Measurements from ENCODE around the gene FOXK1. TPM values are rescaled to one million over a fixed set of nuclear protein-coding genes. Genes with fewer than 3 reads are reported as not detected.

Gene FOXK1
- total RNA-seq, 1 experiment from 2014 or later = 50.8 TPM

DNA sequence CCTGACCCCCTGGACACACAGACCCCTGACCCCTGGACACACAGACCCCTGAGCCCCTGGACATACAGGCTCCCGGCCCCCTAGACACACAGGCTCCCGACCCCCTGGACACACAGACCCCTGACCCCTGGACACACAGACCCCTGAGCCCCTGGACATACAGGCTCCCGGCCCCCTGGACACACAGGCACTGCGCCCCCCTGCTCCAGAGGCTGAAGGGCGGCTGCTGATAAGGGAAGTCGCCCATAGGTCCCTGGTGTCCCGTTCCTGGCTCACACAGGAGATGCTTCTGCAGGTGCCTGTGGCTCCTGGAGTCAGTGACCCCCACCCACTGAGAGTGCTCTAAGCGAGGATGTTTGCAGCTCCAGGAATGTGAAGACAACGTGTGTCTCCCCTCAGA lies 89.6 kb downstream of the FOXK1 start:
- ChIA-PET CTCF (no interaction called here), POLR2A (no interaction called here)
- no peaks in the 10 kb centered on the region for H3K36me3 ChIP-seq (ENCODE audit: control insufficient read depth, insufficient read depth, low read length)
- TF ChIP-seq, protein P1, sequence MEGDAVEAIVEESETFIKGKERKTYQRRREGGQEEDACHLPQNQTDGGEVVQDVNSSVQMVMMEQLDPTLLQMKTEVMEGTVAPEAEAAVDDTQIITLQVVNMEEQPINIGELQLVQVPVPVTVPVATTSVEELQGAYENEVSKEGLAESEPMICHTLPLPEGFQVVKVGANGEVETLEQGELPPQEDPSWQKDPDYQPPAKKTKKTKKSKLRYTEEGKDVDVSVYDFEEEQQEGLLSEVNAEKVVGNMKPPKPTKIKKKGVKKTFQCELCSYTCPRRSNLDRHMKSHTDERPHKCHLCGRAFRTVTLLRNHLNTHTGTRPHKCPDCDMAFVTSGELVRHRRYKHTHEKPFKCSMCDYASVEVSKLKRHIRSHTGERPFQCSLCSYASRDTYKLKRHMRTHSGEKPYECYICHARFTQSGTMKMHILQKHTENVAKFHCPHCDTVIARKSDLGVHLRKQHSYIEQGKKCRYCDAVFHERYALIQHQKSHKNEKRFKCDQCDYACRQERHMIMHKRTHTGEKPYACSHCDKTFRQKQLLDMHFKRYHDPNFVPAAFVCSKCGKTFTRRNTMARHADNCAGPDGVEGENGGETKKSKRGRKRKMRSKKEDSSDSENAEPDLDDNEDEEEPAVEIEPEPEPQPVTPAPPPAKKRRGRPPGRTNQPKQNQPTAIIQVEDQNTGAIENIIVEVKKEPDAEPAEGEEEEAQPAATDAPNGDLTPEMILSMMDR (IDR thresholded peaks at IDR 0.05; ENCODE audit: insufficient read depth in 1 of 2, low read depth in 1 of 2, low read length in 1 of 2, severe bottlenecking in 1 of 2, unreplicated experiment in 1 of 2) = no peak
- H3K27me3 ChIP-seq (replicated peaks; ENCODE audit: control insufficient read depth, insufficient read depth, low read length) = no peaks in the 10 kb centered on the region
- no peak overlapping the region for H3K4me3 Mint-ChIP-seq (ENCODE audit: unreplicated experiment)
- no TSS peak for BruUV-seq (replicated peaks)
- peaks cover 13% of the 10 kb centered on the region for H3K4me1 Mint-ChIP-seq (ENCODE audit: low read depth, unreplicated experiment)
- 0 out of 2 replicates have a peak, but pooled peaks cover 11% of the 10 kb centered on the region for H3K4me1 ChIP-seq
- peaks cover 29% of the 10 kb centered on the region for H3K36me3 Mint-ChIP-seq (ENCODE audit: insufficient read depth, unreplicated experiment)
- intact Hi-C loops (cut with micrococcal nuclease; ENCODE audit: unreplicated experiment) = no loop called here
- H3K27me3 Mint-ChIP-seq (ENCODE audit: insufficient read depth, unreplicated experiment) = no peaks in the 10 kb centered on the region
- no peak for DNase-seq
- no peaks in the 10 kb centered on the region for H3K9me3 Mint-ChIP-seq (ENCODE audit: unreplicated experiment)
- H3K4me3 ChIP-seq (ENCODE audit: low read depth, low read length) = no peak overlapping the region
- no peak overlapping the region for H3K27ac Mint-ChIP-seq (ENCODE audit: unreplicated experiment)
- no peaks in the 10 kb centered on the region for H3K9me3 ChIP-seq

DNA sequence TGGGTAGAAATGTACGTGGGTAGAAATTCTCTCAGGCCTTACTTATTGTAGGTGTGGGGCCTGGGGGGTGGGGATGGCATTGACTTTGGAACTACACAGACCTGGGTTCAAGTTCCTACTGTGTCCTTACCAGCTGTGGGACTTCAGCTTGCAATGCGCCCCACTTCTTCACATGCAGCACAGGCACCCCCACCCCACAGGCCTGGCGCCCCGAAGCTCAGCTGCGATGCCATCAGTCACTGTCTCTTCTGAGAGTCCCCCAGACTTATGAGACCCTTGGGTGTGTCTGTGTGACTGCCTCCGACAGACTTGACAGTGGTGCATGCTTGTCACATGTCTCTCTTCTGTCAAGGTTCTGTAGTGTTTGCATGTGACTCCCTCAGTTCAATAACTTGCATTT lies 90.2 kb downstream of the FOXK1 start:
- H3K27me3 Mint-ChIP-seq (ENCODE audit: insufficient read depth, unreplicated experiment) = no peaks in the 10 kb centered on the region

DNA sequence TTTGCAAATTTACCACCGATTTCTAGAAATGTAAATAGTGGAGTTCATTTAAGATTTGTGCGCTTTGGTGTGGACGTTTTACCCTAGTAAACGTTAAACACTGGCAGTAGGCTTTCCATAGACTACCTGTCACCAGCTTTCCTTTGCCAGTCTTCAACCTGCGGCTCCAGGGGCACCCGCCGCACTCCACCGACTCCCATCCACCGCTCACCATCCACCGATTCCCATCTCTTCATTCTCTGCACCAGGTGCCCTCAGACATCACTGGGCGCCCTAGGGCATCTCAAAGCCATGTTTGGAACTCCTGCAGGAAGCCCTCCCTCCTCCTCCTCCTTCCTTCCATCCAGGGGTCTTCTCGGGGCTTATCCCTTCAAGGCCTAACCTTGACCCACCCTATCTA lies 91.9 kb downstream of the FOXK1 start:
- POLR2A ChIA-PET = no interaction called here
- BruUV-seq (replicated peaks) = no TSS peak
- H3K36me3 Mint-ChIP-seq (ENCODE audit: insufficient read depth, unreplicated experiment) = peaks cover 33% of the 10 kb centered on the region
- H3K4me1 ChIP-seq = 0 out of 2 replicates have a peak, but pooled peaks cover 11% of the 10 kb centered on the region
- H3K4me3 Mint-ChIP-seq (ENCODE audit: unreplicated experiment) = peak overlapping the region; percentile 93
- peaks cover 13% of the 10 kb centered on the region for H3K4me1 Mint-ChIP-seq (ENCODE audit: low read depth, unreplicated experiment)
- DNase-seq = no peak
- TF ChIP-seq, protein P1 (IDR thresholded peaks at IDR 0.05; ENCODE audit: insufficient read depth in 1 of 2, low read depth in 1 of 2, low read length in 1 of 2, severe bottlenecking in 1 of 2, unreplicated experiment in 1 of 2) = no peak
- no peaks in the 10 kb centered on the region for H3K9me3 Mint-ChIP-seq (ENCODE audit: unreplicated experiment)
- H3K27me3 Mint-ChIP-seq (ENCODE audit: insufficient read depth, unreplicated experiment) = no peaks in the 10 kb centered on the region
- no peaks in the 10 kb centered on the region for H3K36me3 ChIP-seq (ENCODE audit: control insufficient read depth, insufficient read depth, low read length)
- no peaks in the 10 kb centered on the region for H3K9me3 ChIP-seq
- H3K4me3 ChIP-seq (ENCODE audit: low read depth, low read length) = no peak overlapping the region; the same call in 1 of the 2 replicates
- no peaks in the 10 kb centered on the region for H3K27me3 ChIP-seq (replicated peaks; ENCODE audit: control insufficient read depth, insufficient read depth, low read length)
- CTCF ChIA-PET = no interaction called here
- intact Hi-C loops (cut with micrococcal nuclease; ENCODE audit: unreplicated experiment) = no loop called here
- peak overlapping the region; percentile 97 for H3K27ac Mint-ChIP-seq (ENCODE audit: unreplicated experiment)

More for the DNA sequence above, 90.2 kb downstream of the FOXK1 start:
- no peak for DNase-seq
- H3K4me3 Mint-ChIP-seq (ENCODE audit: unreplicated experiment) = no peak overlapping the region
- TF ChIP-seq, protein P1 (IDR thresholded peaks at IDR 0.05; ENCODE audit: insufficient read depth in 1 of 2, low read depth in 1 of 2, low read length in 1 of 2, severe bottlenecking in 1 of 2, unreplicated experiment in 1 of 2) = no peak
- H3K27ac Mint-ChIP-seq (ENCODE audit: unreplicated experiment) = no peak overlapping the region
- no peak overlapping the region for H3K4me3 ChIP-seq (ENCODE audit: low read depth, low read length)
- H3K9me3 Mint-ChIP-seq (ENCODE audit: unreplicated experiment) = no peaks in the 10 kb centered on the region
- intact Hi-C loops (cut with micrococcal nuclease; ENCODE audit: unreplicated experiment) = no loop called here
- no peaks in the 10 kb centered on the region for H3K36me3 ChIP-seq (ENCODE audit: control insufficient read depth, insufficient read depth, low read length)
- H3K4me1 Mint-ChIP-seq (ENCODE audit: low read depth, unreplicated experiment) = peaks cover 13% of the 10 kb centered on the region
- H3K27me3 ChIP-seq (replicated peaks; ENCODE audit: control insufficient read depth, insufficient read depth, low read length) = no peaks in the 10 kb centered on the region
- BruUV-seq (replicated peaks) = no TSS peak
- POLR2A ChIA-PET = no interaction called here
- peaks cover 33% of the 10 kb centered on the region for H3K36me3 Mint-ChIP-seq (ENCODE audit: insufficient read depth, unreplicated experiment)
- H3K9me3 ChIP-seq = no peaks in the 10 kb centered on the region
- CTCF ChIA-PET = no interaction called here
- H3K4me1 ChIP-seq = 0 out of 2 replicates have a peak, but pooled peaks cover 11% of the 10 kb centered on the region

All from Caco-2 (cell line).